ENCODE measurements around the gene BANP.
"Not testable (repeated sequence)": the region's sequence is repeated elsewhere in the genome, so short reads cannot be mapped to it uniquely, and the experiment has no call there.

Gene BANP

DNA sequence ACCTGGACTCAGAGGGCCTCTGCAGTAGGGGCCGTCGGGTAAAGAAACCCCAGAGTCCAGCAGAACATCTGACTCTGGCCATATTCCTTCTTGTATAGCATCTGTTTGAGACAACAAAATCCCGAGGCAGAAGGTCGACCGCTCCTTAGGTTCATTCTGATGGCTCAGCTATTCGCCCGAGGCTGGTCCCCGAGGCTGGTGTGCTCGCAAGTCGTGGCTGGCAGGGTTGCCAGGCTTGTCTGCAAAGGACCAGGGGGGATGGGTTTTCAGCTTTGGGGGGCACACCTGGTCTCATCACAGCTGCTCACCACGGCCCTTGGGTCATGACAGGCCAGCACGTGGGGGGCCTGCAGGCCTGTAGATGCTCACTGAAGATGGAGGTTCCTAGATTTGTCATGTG lies 119.1 kb downstream of the BANP start:
- DNase-seq = no peak

DNA sequence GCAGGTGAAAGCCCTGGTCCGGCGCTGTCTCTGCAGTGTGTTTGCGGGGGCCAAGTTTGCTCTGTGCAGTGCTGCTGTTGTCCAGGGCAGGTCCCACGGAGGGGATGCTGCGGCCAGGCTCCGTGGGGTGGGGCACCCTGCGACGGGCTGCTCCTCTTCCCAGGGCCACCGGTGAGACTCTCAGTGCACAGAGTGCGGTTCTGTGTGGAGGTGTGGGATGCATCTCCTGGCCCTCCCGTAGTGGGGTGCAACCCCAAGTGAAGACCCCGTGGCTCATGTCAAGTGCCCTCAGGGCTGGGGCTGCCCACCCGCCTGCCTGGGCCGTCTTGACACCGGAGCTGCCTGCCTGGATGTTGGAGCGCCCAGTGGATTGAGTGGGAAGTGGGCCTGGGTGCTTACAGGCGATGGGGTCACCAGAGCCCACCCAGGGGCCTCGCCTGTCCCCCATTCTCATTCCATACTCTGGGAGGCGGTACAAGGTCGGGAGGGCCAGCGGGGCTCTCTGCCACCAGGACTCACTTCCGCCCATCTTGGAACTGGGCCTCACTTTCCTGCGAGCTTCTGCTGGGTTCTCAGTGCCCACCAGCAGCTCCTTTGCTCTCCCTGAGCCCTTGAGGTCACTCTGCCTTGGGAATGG lies 119.9 kb downstream of the BANP start:
- DNase-seq = no peak

GRCh38 chr16:88071908-88072307 lies 120.7 kb downstream of the BANP start:
- no peak for DNase-seq

GRCh38 chr16:88072571-88073001 lies 121.4 kb downstream of the BANP start:
- DNase-seq = no peak

- DNase-seq = no peak
Observed at GRCh38 chr16:88073201-88073721, 122.0 kb downstream of the BANP start.

DNA sequence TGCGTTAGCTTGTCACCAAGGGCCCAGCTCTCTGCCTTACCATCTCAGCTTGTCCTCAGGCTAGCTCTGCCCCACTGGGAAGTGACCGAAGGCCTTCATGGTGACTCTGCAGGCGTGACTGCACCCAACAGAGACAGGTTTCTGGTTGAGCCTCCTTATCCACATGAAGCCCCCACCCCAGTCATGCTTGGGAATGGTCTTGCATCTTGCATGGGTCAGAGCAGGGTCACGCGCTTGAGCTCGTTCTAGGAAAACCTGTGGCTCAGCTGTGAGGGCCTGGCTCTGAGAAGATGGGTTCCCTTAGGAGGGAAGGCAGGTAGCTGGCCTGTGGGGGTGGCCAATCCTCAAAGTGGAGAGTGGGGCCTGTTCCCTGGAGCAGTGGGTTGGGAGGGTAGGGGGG lies 122.8 kb downstream of the BANP start:
- DNase-seq = no peak

DNA sequence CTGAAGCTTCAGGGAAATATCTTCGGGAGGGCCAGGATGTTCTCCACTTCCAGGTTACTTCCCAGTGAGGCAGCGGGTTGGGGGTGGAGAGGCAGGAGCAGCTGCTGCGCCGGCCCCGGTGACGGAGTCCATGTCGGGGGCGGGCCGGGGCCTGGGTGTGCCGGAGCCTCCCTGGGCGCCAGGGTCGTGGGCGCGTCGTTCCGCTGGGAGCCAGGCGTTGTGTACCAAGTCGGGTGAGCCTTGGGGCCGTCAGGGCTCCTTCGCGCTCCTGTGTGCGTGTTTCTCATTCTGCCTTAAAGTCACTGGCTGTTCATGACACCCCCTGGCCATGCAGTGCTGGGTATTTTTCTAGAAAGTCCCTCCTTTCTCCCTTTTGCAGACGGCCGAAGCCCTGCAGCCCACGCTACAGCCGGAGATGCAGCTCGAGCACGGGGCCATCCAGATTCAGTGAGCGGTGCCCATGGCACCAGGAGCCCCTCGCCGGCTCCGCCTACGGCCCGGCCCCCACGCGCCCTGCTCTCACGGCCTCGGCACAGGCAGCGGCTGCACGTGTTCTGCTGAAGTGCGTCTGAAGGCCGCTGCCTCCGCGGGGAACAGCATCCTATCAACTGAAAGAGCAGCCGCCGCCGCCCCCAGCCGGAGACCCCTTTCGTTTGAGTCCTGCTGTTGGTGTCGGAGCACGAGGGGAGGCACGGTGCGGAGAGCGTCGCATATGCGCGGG lies 125.1 kb downstream of the BANP start:
- no peak for DNase-seq

GRCh38 chr16:88076932-88077320 lies 125.7 kb downstream of the BANP start:
- DNase-seq = not testable (repeated sequence)

DNA sequence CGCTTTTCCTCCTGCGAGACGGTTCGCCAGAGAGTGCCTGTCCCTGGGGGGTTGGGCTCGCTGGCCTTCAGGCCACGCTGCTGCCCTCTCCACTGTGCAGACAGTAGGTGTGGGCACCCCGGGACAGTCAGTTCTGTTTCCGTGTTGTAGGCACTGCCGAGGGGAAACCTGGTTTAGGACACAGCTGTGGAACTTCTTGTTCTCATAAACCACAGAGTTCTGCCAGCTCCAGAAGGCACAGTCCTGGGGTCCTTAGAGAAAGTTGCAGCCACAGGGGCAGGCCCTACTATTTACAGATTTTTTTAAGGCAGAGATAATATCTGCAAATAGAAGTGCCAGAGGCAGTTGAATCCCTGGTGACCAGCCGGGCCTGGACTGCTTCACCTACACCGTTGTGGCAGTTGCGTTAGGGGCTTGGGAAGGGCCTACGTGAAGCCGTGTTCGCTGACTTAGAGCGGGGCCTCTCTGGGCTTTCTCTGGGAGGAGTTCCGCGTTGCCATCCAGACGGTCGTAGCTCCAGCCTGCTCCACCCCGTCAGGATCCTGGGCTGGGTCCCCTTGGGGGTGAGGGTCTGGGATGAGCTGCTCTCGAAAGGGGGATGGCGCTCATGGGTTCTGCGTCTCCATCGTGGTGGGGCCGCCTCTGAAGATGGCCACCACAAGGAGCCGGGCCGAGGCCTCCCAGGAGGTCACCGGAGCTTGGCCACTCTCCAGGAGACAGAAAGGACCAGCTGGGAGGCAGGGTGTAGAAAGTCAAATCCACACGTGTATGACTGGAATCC lies 126.3 kb downstream of the BANP start:
- DNase-seq = no peak

GRCh38 chr16:88078111-88078775 lies 127.0 kb downstream of the BANP start:
- DNase-seq = no peak

GRCh38 chr16:88083582-88083981 lies 132.3 kb downstream of the BANP start:
- DNase-seq = no peak

DNA sequence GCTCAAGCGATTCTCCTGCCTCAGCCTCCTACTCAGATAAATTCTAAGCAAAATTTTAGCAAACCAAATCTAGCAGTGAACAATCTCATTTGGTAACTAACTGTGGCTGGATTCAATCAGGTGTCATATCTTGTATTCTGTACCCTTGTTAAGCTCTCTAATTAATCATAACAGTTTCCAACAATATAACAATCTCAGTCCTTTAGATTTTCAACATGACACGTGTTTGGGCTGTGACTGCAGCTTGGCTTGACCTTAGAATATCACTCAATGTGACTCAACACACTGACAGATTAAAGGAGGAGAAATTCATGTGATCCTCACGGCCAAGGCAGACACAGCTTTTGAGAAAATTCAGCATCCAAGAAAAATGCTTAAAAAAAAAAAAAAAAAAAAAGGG lies 133.6 kb downstream of the BANP start:
- no peak for DNase-seq

GRCh38 chr16:88086571-88087516 lies 135.6 kb downstream of the BANP start:
- DNase-seq = no peak

DNA sequence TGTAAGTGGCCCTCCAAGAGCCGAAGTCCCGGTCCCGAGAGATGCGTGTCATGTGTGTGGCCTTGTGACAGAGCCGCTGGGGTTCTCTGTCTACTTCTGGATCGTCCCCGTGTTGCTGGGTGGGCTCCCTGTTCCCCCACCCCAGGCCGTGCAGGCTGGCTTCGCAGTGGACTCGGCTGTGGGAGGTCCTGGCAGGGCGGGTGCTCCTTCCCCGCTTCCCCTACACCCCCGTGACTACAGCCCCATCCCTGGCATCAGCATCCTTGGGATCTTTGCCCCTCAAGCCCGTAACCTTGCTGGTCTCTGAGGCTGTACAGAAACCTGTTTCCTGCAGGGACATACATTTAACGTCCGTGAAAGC lies 136.3 kb downstream of the BANP start:
- no peak for DNase-seq

DNA sequence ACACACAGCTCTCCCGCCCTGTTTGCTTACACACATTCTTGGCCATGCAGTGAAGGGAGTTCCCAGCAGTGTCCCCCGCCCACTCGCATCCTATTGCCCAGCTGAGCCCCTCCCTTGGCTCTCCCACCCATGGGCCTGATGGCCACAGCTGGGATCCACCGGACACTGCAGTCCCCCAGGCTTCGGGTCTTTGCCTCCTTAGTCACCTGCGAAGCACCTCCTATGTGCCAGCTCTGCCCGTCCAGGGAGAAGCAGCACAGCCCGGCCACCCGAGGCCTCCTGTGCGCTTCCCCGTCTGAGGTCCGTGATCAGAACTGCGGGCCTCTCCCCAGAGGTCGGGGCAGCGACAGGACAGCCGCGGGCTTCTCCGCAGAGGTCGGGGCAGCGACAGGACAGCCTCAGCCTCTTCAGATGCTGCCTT lies 136.9 kb downstream of the BANP start:
- DNase-seq = no peak

DNA sequence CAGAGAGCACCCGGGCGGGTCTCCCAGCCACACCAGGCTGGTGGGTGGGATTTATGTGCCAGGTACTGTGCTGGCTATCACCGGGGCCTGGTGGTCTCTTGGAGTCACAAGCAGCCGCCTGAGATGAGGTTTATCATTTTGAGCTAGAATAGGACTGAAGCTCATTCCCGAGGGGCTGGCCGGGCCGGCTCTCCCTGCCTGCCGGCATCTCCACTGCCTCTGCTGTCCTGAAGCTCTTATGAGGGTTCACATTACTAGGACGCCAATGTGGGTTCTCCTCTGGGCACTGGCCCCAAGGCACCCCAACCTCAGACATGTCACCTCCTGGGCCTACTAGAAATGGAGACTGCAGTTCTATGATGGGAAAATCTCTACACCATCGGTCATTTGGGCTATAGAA lies 137.4 kb downstream of the BANP start:
- not testable (repeated sequence) for DNase-seq

DNA sequence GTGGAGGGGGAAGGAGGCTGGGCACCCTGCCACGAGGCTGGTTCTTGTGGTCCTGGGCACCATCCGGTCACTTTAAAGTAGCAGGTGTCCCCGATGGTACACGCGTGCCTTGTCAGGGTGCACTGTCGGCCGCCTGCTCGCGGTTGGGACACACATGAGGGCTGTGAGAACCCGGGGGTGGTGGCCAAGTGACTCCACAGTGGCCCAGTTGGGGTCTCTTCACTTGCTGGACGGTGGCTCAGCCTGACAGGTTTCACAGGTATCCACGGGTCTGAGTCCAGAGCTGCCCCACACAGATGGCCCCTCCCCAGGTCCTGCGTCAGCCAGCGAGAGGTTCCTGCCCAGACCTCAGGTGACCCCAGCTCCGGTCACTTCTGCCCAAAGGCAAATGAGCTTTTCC lies 137.8 kb downstream of the BANP start:
- not testable (repeated sequence) for DNase-seq

- DNase-seq = not testable (repeated sequence)
Observed at GRCh38 chr16:88089632-88090376, 138.6 kb downstream of the BANP start.

DNA sequence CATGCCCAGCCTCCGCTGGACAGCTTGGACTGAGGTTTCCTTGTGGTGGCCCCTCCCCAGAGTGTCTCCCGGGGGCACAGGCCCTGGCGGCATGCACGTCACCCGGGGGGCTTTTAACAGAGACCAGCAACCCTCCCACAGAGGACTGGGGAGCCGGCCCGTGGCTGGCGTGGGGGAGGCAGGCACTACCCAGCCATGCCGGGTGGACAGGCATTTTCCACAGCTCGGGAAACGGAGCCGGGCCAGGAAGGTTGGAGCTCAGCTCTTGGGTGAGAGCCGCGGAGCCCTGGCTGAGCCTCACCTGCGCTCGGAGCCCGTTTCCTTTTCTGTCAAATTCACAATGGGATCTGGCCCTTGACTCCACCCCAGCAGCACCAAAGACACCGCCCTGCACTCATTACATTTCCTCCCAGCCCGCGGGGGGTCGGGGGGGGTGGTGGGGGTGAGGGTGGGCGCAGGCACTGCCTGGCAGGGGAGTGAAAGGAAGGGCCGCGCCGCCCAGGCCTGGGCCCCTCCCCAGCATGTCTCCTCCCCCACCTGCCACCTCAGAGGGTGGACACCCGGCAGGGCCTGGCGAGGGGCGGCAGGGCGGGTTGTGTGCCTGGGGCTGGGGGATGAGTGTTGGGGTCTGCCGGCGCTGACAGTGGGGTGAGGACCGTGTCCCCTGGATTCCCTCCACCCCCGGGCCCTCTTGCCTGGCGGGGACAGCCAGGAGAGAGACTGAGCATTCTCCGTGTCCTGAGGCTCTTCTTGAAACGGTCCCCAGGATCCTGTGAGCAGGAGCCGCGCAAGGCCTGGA lies 139.3 kb downstream of the BANP start:
- DNase-seq = not testable (repeated sequence)

DNA sequence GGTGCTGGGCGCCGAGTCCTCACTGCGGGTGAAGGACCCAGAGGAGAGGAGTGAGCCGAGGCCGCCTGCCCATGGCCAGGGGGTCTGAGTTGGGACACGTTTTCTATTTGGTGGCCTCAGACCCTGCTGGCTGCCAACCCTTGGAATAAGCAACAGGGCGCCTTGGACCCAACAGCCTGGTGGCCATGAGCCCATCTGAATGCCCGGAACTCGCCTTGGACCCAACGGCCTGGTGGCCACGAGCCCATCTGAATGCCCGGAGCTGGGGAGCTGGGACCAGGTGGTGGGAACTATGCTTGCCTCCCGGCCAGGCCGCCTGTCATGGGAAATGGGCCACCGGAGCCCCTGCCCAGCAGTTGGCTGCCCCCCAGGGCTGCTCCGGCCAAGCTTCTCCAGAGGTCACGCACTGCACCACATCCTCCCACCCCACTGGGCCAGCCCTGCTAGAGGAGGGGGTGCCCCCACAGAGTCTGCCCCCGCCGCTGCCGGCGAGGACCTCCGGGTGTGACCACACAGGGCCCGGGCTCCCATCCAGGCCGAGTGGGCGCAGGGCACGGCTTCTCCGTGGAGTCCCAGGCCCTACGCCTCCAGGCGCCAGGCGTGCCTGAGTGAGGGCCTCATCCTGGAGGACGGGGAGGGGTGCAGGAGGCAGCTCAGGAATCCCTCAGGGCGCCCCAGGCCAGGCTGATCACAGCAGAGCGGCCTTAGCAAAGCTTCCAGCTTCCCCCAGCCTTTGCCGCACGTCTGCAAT lies 140.2 kb downstream of the BANP start:
- DNase-seq = not testable (repeated sequence)

Data from SHP77 treated with DMSO at 0.1 percent for 48 hours (cell line).